DMS153 treated with DMSO at 0.1 percent for 48 hours (cell line): Measurements from ENCODE around the gene CAMTA1.

Experiments used
- DNase-seq: peaks from one replicate; lab custom pipeline; 2025; ENCODE audit not compliant: unreplicated experiment; lab: John Stamatoyannopoulos, UW

The CAMTA1 gene

GRCh38 chr1:7436056-7437005 lies 651.1 kb downstream of the CAMTA1 start:
- no peak for DNase-seq

- no peak for DNase-seq
Measured at GRCh38 chr1:7437036-7437435, 651.8 kb downstream of the CAMTA1 start.

- DNase-seq = no peak
Measured at GRCh38 chr1:7437608-7438395, 652.5 kb downstream of the CAMTA1 start.

GRCh38 chr1:7438396-7438785 lies 653.1 kb downstream of the CAMTA1 start:
- DNase-seq = no peak

- no peak for DNase-seq
Measured at GRCh38 chr1:7438921-7439655, 653.8 kb downstream of the CAMTA1 start.

- no peak for DNase-seq
Measured at GRCh38 chr1:7440154-7440553, 654.9 kb downstream of the CAMTA1 start.

- DNase-seq = no peak
Measured at GRCh38 chr1:7441143-7441841, 656.0 kb downstream of the CAMTA1 start.

GRCh38 chr1:7442036-7442435 lies 656.8 kb downstream of the CAMTA1 start:
- no peak for DNase-seq

- DNase-seq = no peak
Measured at GRCh38 chr1:7442918-7443317, 657.7 kb downstream of the CAMTA1 start.

- no peak for DNase-seq
Measured at GRCh38 chr1:7444363-7444762, 659.1 kb downstream of the CAMTA1 start.

GRCh38 chr1:7447093-7447492 lies 661.8 kb downstream of the CAMTA1 start:
- peak; percentile 19 for DNase-seq

- DNase-seq = no peak
Measured at GRCh38 chr1:7447736-7448135, 662.5 kb downstream of the CAMTA1 start.

GRCh38 chr1:7448986-7449385 lies 663.7 kb downstream of the CAMTA1 start:
- no peak for DNase-seq

GRCh38 chr1:7449750-7450149 lies 664.5 kb downstream of the CAMTA1 start:
- DNase-seq = no peak

GRCh38 chr1:7450838-7451237 lies 665.6 kb downstream of the CAMTA1 start:
- DNase-seq = no peak

GRCh38 chr1:7453038-7453437 lies 667.8 kb downstream of the CAMTA1 start:
- no peak for DNase-seq

GRCh38 chr1:7454052-7454815 lies 669.0 kb downstream of the CAMTA1 start:
- no peak for DNase-seq

- no peak for DNase-seq
Measured at GRCh38 chr1:7454895-7455784, 669.9 kb downstream of the CAMTA1 start.
